GM21367 (cell line): ENCODE data around the gene GCAT.

Experiments
- ATAC-seq: cut with Tn5 transposase; IDR thresholded peaks from one replicate; pipeline ENCODE4 v1.9.1; 2021; ENCODE audit not compliant: unreplicated experiment

The GCAT gene

GRCh38 chr22:37806409-37807333 is 1.1 kb upstream of the GCAT start:
- no peak for ATAC-seq

GRCh38 chr22:37808294-37808657 is 542 bp downstream of the GCAT start:
- ATAC-seq: no peak

- ATAC-seq: no peak
Measured at GRCh38 chr22:37809672-37810333, 2.1 kb downstream of the GCAT start.

- no peak for ATAC-seq
Measured at GRCh38 chr22:37811867-37812266, 4.1 kb downstream of the GCAT start.

- no peak for ATAC-seq
Measured at GRCh38 chr22:37812869-37813678, 5.3 kb downstream of the GCAT start.

- no peak for ATAC-seq
Measured at GRCh38 chr22:37815593-37815992, 7.9 kb downstream of the GCAT start.

- no peak for ATAC-seq
Measured at GRCh38 chr22:37816543-37817180, 8.9 kb downstream of the GCAT start.

GRCh38 chr22:37817705-37818408 is 10.1 kb downstream of the GCAT start:
- no peak for ATAC-seq

- ATAC-seq: no peak
Measured at GRCh38 chr22:37818409-37819104, 10.8 kb downstream of the GCAT start.

GRCh38 chr22:37819105-37819433 is 11.3 kb downstream of the GCAT start:
- no peak for ATAC-seq

GRCh38 chr22:37820350-37820749 is 12.6 kb downstream of the GCAT start:
- no peak for ATAC-seq

- no peak for ATAC-seq
Measured at GRCh38 chr22:37822079-37822833, 14.5 kb downstream of the GCAT start.

GRCh38 chr22:37823134-37823985 is 15.6 kb downstream of the GCAT start, which contains the start of gene GALR3:
TSS of gene GALR3 (plus strand) at chr22:37823382. CDS start at chr22:37823407, 25 bp downstream.
- no peak for ATAC-seq

GRCh38 chr22:37824674-37825641 is 17.2 kb downstream of the GCAT start:
- no peak for ATAC-seq

GRCh38 chr22:37827056-37827455 is 19.3 kb downstream of the GCAT start:
- no peak for ATAC-seq

- ATAC-seq: no peak
Measured at GRCh38 chr22:37830093-37830842, 22.5 kb downstream of the GCAT start.
